ENCODE data around the gene GABRR2. TPM values are rescaled to one million over a fixed set of nuclear protein-coding genes. Genes with fewer than 3 reads are reported as not detected.
A peak's percentile ranks its signal among the peaks of the same experiment; 100 is the strongest.

Gene GABRR2
- total RNA-seq, 1 donor from 2014 or later, result 1.4 TPM

DNA sequence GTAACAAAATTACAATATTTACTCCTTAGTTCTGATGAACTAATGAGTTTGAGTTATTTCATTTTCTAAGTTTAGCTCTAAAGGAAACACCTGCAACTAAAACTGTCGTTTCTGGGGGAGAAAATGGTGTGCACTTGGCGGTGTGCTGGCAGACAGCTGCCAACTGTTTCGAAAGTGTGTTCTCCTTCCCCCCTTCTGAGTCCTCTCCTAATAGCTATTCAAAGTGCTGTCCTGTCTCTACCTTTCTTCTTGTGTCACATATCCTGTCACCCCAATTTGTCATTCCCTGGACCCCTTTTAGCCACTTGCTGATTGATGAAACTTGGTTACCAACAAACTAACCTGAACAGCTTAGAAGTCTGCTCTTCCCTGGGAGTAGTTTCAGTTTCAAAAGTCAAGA lies 42.3 kb upstream of the GABRR2 start:
- peak overlapping the region; percentile 27 for H3K4me3 ChIP-seq
- TF ChIP-seq, protein P1, sequence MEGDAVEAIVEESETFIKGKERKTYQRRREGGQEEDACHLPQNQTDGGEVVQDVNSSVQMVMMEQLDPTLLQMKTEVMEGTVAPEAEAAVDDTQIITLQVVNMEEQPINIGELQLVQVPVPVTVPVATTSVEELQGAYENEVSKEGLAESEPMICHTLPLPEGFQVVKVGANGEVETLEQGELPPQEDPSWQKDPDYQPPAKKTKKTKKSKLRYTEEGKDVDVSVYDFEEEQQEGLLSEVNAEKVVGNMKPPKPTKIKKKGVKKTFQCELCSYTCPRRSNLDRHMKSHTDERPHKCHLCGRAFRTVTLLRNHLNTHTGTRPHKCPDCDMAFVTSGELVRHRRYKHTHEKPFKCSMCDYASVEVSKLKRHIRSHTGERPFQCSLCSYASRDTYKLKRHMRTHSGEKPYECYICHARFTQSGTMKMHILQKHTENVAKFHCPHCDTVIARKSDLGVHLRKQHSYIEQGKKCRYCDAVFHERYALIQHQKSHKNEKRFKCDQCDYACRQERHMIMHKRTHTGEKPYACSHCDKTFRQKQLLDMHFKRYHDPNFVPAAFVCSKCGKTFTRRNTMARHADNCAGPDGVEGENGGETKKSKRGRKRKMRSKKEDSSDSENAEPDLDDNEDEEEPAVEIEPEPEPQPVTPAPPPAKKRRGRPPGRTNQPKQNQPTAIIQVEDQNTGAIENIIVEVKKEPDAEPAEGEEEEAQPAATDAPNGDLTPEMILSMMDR (IDR thresholded peaks at IDR 0.05), result no peak
- no peaks in the 10 kb centered on the region for H3K9me3 ChIP-seq
- intact Hi-C loops (cut with DNase I), result no loop called here
- no peak for ATAC-seq
- no peaks in the 10 kb centered on the region for H3K36me3 ChIP-seq
- H3K27ac ChIP-seq, result no peak overlapping the region
- no peak for DNase-seq
- H3K27me3 ChIP-seq, result no peaks in the 10 kb centered on the region
- H3K4me1 ChIP-seq, result peaks cover 7% of the 10 kb centered on the region

DNA sequence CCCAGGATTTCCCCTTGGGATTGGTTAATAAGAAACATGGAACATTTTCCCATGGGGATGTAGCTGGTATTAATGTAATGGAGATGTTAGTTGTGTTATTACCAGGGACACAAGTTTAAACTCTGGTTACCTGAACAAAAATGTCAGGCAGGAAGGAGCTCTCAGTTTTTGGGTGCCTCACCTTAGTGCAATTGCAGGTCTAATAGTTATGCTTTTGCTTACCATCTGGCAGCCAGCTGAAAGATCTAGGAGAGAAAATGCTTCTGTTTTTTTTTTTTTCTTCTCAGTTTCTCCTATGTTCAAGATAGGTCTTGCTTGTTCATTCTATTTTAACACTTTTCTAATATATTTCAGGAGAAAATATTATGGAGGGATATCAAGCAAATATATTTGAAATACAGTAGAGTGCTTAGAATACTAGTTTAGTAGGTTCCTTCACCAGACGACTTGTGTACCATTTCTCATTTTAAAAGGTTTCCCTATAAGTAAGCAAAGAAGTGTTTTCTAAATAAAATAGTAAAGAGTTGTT lies 41.6 kb upstream of the GABRR2 start:
- ATAC-seq (no peak), DNase-seq (no peak)
- Histone ChIP-seq H3K27ac (no peak overlapping the region), H3K27me3 (no peaks in the 10 kb centered on the region), H3K4me3 (no peak overlapping the region), H3K36me3 (no peaks in the 10 kb centered on the region), H3K4me1 (peaks cover 7% of the 10 kb centered on the region), H3K9me3 (no peaks in the 10 kb centered on the region)
- TF ChIP-seq, protein P1 (IDR thresholded peaks at IDR 0.05), result no peak
- intact Hi-C loops (cut with DNase I), result no loop called here

DNA sequence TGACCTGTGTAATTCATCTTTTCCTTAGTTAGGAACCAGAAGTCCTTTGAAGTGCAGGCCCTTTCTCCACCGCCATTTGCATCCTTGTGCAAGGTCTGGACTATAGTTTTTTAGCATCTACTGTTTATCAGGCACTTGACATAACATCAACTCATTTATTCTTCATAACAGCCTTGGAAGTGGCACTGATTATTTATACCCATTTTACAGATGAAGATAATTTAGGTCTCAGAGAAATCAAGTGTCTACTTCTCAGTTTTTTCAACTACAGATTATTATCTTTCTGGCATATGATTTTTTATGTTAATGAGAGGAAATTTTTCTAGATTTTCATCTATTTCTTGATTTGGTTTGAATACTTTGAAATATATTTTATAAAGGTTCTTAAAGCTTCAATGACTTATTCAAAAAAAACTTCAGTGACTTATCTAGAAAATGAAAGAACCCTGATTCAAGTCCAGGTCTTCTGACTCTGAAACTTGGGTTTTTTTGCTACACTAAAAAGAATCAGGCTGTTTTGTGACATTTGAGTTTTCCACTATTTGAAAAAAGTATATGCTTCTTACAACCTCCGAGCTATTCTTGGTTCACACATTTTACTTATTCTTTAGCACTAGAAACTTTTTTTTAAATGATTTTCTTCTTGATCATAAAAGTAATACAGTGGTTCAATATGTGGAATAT lies 40.6 kb upstream of the GABRR2 start:
- no peak for DNase-seq
- Histone ChIP-seq H3K9me3 (no peaks in the 10 kb centered on the region), H3K4me3 (no peak overlapping the region), H3K36me3 (no peaks in the 10 kb centered on the region), H3K27me3 (no peaks in the 10 kb centered on the region), H3K4me1 (peaks cover 16% of the 10 kb centered on the region), H3K27ac (no peak overlapping the region)
- TF ChIP-seq, protein P1 (IDR thresholded peaks at IDR 0.05), result no peak
- intact Hi-C loops (cut with DNase I), result no loop called here
- ATAC-seq, result no peak

DNA sequence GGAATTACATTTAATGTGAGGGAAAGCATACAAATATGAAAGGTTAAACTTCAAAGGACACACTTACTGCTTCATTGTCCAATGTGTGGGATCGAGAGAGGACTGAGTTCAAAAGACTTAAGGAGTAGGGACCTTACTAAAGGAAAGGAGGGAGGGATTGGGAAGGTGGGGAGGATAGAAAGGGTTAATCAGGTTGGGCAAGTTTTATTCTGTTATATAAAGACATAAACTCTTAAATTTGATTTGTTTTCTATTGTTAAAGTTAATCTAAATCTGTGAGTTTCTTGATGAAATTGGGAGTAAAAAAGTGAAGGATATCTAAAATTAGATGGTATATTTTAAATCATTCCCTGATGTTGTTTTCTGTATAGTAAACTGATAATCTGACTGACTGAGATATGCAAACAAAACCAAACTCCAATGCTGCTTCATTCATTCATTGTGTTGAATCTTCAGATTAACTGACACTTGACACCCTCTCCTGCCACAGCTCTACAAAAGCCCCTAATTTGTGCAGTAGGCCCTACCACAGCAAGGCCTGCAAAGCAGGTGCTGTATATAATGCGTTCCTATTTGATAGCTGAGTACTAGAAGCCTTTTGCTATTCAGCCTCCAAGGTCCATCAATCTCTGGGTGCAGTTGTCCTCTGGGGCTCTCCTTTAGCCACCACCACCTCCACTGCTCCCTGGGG lies 38.7 kb upstream of the GABRR2 start:
- Histone ChIP-seq H3K36me3 (no peaks in the 10 kb centered on the region), H3K27ac (peak overlapping the region; percentile 99), H3K4me1 (peaks cover 33% of the 10 kb centered on the region), H3K27me3 (no peaks in the 10 kb centered on the region), H3K4me3 (no peak overlapping the region), H3K9me3 (no peaks in the 10 kb centered on the region)
- ATAC-seq (no peak), DNase-seq (no peak)
- intact Hi-C loops (cut with DNase I), result no loop called here
- TF ChIP-seq, protein P1 (IDR thresholded peaks at IDR 0.05), result no peak

DNA sequence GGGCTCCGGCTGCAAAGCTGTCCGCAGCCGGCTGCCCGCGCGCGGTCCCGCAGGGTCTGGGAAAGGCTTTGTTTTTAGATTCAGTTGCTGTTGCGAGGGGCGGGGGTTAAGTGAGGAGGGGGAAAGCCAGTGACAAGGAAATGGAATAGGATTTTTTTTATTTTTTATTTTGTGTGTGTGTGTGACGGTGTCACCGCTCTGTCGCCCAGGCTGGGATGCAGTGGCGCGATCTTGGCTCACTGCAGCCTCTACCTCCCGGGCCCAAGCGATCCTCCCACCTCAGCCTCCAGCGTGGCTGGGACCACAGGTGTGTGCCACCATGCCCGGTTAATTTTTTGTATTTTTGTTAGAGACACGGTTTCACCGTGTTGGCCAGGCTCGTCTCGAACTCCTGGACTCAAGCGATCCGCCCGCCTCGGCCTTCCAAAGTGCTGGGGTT lies 38.0 kb upstream of the GABRR2 start:
- Histone ChIP-seq H3K4me3 (peak overlapping the region; percentile 96), H3K9me3 (no peaks in the 10 kb centered on the region), H3K27ac (peak overlapping the region; percentile 99), H3K4me1 (peaks cover 39% of the 10 kb centered on the region), H3K36me3 (no peaks in the 10 kb centered on the region), H3K27me3 (no peaks in the 10 kb centered on the region)
- DNase-seq (no peak), ATAC-seq (no peak)
- intact Hi-C loops (cut with DNase I), result no loop called here
- TF ChIP-seq, protein P1 (IDR thresholded peaks at IDR 0.05), result no peak
